Adrenal gland (tissue), 12 donors: Measurements from ENCODE around the gene PRMT2. TPM values are rescaled to one million over a fixed set of nuclear protein-coding genes. Genes with fewer than 3 reads are reported as not detected.

Experiments used
- DNase-seq, 7 donors: peaks; one replicate each; pipeline ENCODE4 v3.0.0-alpha.2; 2019 to 2020
- H3K27ac ChIP-seq, 5 donors: fragments of 200-600 bp; sonication (generic) in 4 of 5; 1 replicate in 3 of 5; 2 replicates in 2 of 5; pipeline versions ENCODE4 v1.5.1 to v1.8.0; 2016 to 2020; ENCODE audit warnings: mild to moderate bottlenecking in 1 of 5
- H3K27me3 ChIP-seq: fragments of 200-600 bp; 2 replicates; pipeline ENCODE4 v1.8.0; 2021
- H3K36me3 ChIP-seq, 2 donors: fragments of 200-600 bp; replicated peaks in 1 of 2; 1 replicate in 1 of 2; 2 replicates in 1 of 2; pipeline versions ENCODE4 v1.5.1 to v1.8.0; 2018 to 2022
- H3K4me1 ChIP-seq, 2 donors: fragments of 200-600 bp; replicated peaks in 1 of 2; 1 replicate in 1 of 2; 2 replicates in 1 of 2; pipeline versions ENCODE4 v1.5.1 to v1.8.0; 2018 to 2021
- H3K4me3 ChIP-seq, 4 donors: fragments of 200-600 bp; sonication (generic) in 3 of 4; one replicate each; pipeline ENCODE4 v1.5.1; 2016 to 2018
- H3K9me3 ChIP-seq, 3 donors: fragments of 200-600 bp; sonication (generic) in 1 of 3; replicated peaks in 1 of 3; 1 replicate in 2 of 3; 2 replicates in 1 of 3; pipeline versions ENCODE4 v1.5.1 to v1.8.0; 2016 to 2021
- CTCF ChIP-seq, 6 experiments: fragments of 450-650 bp in 4 of 6; fragments of 200-600 bp in 2 of 6; sonication (generic) in 1 of 6; IDR thresholded peaks; 1 replicate in 5 of 6; 2 replicates in 1 of 6; pipeline versions ENCODE4 v1.5.1 to v1.8.0; 2016 to 2021; ENCODE audit warnings: antibody characterized with exemption in 6 of 6, mild to moderate bottlenecking in 2 of 6, moderate library complexity in 1 of 6
- POLR2A ChIP-seq, 2 donors: fragments of 450-650 bp; IDR thresholded peaks; one replicate each; pipeline ENCODE4 v1.6.1; 2017; ENCODE audit warnings: antibody characterized with exemption in 2 of 2, mild to moderate bottlenecking in 2 of 2, moderate library complexity in 1 of 2
- WGBS, 4 donors: extraction: QIAGEN DNeasy Blood & Tissue Kit in 2 of 4; methylation state at CpG; one replicate each; pipeline versions ENCODE4 v1.1.5 to v1.1.7; 2013 to 2017; 5-methylcytosine and 5-hydroxymethylcytosine counted together
- intact Hi-C, 2 donors: fragments of 100-400 bp; cut with DNase I; formaldehyde crosslinking; loops; one replicate each; pipeline versions ENCODE4 v1.14.1 to v1.15.0; 2022 to 2023
- polyA plus RNA-seq, 3 donors: library from polyadenylated mRNA; stranded (reverse); fragments of 200-250 nt in 2 of 3; fragments of 350-450 nt in 1 of 3; fragmentation: Illumina TruSeq in 1 of 3; extraction: RNeasy Lipid Tissue Mini Kit (QIAGEN cat#74804) in 1 of 3; gene quantifications; one replicate each; pipeline ENCODE4 v1.2.3, GENCODE V29; 2013 to 2014
- total RNA-seq, 9 donors: library from RNA; depleted of rRNA in 4 of 9; stranded (reverse); fragments of >200 nt in 4 of 9; fragments of 120-200 nt in 1 of 9; fragmentation: NEBNext Ultra II Directional in 1 of 9; extraction: Animal tissue kit (Norgen Biotek cat#: 25700) in 1 of 9; gene quantifications; one replicate each; pipeline versions ENCODE4 v1.1.0 to v1.2.4, GENCODE V29; 2013 to 2023
- donor health status: healthy with polysubstance abuse.
- donor health status: Bipolar disorder and iron deficiency.
- donor health status: DM: yes; HTN: yes; CAD: no.
- donor health status: DM: no; HTN: no; CAD: no.
- donor health status: DM: no; HTN: no; CAD: no.
- donor health status: DM: yes; HTN: yes; CAD: no.

Gene PRMT2
- total and polyA plus RNA-seq, 12 donors: 47.4 to 115 (median 74.5) TPM

- 74 to 100% (median 79%) methylated on average over 2 to 9 of the region's 9 CpGs for WGBS, 4 donors
- intact Hi-C loops: no loop called here
- TF ChIP-seq CTCF (IDR thresholded peaks at IDR 0.05) (no peak), POLR2A (IDR thresholded peaks at IDR 0.05) (no peak)
- H3K27me3 ChIP-seq: no peaks in the 10 kb centered on the region
- peaks cover 0 to 17% of the 10 kb centered on the region in 2 donors for H3K4me1 ChIP-seq
- no peak for DNase-seq
- H3K9me3 ChIP-seq: no peaks in the 10 kb centered on the region
- no peak overlapping the region for H3K4me3 ChIP-seq
- H3K36me3 ChIP-seq: no peaks in the 10 kb centered on the region
- no peak overlapping the region for H3K27ac ChIP-seq
Observed at GRCh38 chr21:46600978-46601377, 34.5 kb upstream of the PRMT2 start.

GRCh38 chr21:46603228-46603627, 32.2 kb upstream of the PRMT2 start:
- TF ChIP-seq CTCF (IDR thresholded peaks at IDR 0.05) (no peak), POLR2A (IDR thresholded peaks at IDR 0.05) (no peak)
- Histone ChIP-seq H3K9me3 (no peaks in the 10 kb centered on the region), H3K4me3 (no peak overlapping the region), H3K36me3 (no peaks in the 10 kb centered on the region), H3K27ac (no peak overlapping the region), H3K27me3 (no peaks in the 10 kb centered on the region), H3K4me1 (peaks cover 0 to 17% of the 10 kb centered on the region in 2 donors)
- WGBS, 4 donors: 50 to 64% (median 51%) methylated on average over 7 to 9 of the region's 9 CpGs
- no peak for DNase-seq
- intact Hi-C loops: no loop called here

GRCh38 chr21:46604329-46604974, 31.0 kb upstream of the PRMT2 start:
- 66 to 73% (median 69%) methylated on average over 9 of the region's 9 CpGs for WGBS, 4 donors
- H3K27me3 ChIP-seq: peaks cover under 1% of the 10 kb centered on the region
- intact Hi-C loops: no loop called here
- no peaks in the 10 kb centered on the region for H3K9me3 ChIP-seq
- peaks cover 0 to 7% of the 10 kb centered on the region in 2 donors for H3K4me1 ChIP-seq
- TF ChIP-seq CTCF (IDR thresholded peaks at IDR 0.05) (no peak), POLR2A (IDR thresholded peaks at IDR 0.05) (no peak)
- H3K36me3 ChIP-seq: no peaks in the 10 kb centered on the region
- DNase-seq: no peak
- H3K4me3 ChIP-seq: no peak overlapping the region
- no peak overlapping the region for H3K27ac ChIP-seq

- peak within 1 kb of the TSS in 2 of 5 donors; percentile 41 to 57 for H3K27ac ChIP-seq
- no peaks in the 10 kb centered on the region for H3K36me3 ChIP-seq
- DNase-seq: peak in 1 of 7 donors; percentile 33
- intact Hi-C loops: no loop called here
- no peak within 1 kb of the TSS for H3K4me3 ChIP-seq
- no peaks in the 10 kb centered on the region for H3K4me1 ChIP-seq
- TF ChIP-seq POLR2A (IDR thresholded peaks at IDR 0.05) (no peak), CTCF (IDR thresholded peaks at IDR 0.05) (no peak)
- peaks cover 6% of the 10 kb centered on the region for H3K27me3 ChIP-seq
- 64 to 71% (median 68%) methylated on average over 13 to 15 of the region's 15 CpGs for WGBS, 4 donors
- H3K9me3 ChIP-seq: no peaks in the 10 kb centered on the region
Observed at GRCh38 chr21:46604975-46605766, 30.3 kb upstream of the PRMT2 start, which contains the start of gene S100B. TSS of gene S100B (minus strand) at chr21:46605082. CDS start at chr21:46602415, 2,667 bp downstream.
